ENCODE results near the gene FBXL2.
"Not testable (repeated sequence)": the region's sequence is repeated elsewhere in the genome, so short reads cannot be mapped to it uniquely, and the experiment has no call there.

The FBXL2 gene

DNA sequence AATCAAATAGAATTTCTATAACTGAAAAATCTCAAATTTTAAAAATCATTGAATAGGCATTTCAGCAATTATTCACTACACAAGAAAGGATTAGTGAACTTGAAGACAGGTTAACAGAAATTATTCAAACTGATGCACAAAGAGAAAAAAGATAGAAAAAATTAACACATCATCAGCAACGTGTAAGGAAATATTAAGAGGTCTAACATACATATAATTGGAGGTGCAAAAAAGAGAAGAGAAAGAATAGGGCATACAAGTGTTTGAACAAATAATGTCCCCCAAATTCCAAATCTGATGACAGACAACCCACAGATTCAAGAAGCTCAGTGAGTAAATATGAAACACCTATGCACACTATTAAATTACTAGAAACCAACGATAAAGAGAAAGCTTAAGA is 57.1 kb downstream of the FBXL2 start:
- no CpG with 5 or more reads among the region's 2 CpGs for WGBS (ENCODE audit: insufficient coverage)
- H3K4me3 ChIP-seq (ENCODE audit: control insufficient read depth in 1 of 7, extremely low read depth in 1 of 7, insufficient read depth in 4 of 7, low read depth in 2 of 7, low read length in 6 of 7): no peak overlapping the region
- no peaks in the 10 kb centered on the region for H3K36me3 ChIP-seq (ENCODE audit: control insufficient read depth in 4 of 4, insufficient read depth in 4 of 4, low read length in 3 of 4)
- POLR2A ChIA-PET: no interaction called here
- H3K27me3 ChIP-seq (replicated peaks in 2 of 5; ENCODE audit: control insufficient read depth in 4 of 5, insufficient read depth in 5 of 5, low read length in 4 of 5): no peaks in the 10 kb centered on the region
- CTCF ChIA-PET: no interaction called here
- H3K27ac ChIP-seq (ENCODE audit: insufficient read depth in 1 of 2, low read depth in 1 of 2, low read length in 2 of 2, poor library complexity in 1 of 2, severe bottlenecking in 2 of 2): no peak overlapping the region
- peaks cover 0 to 22% (median 2%) of the 10 kb centered on the region in 5 experiments for H3K9me3 ChIP-seq (ENCODE audit: control extremely low read depth in 1 of 5, control insufficient read depth in 4 of 5, insufficient read depth in 2 of 5, low read depth in 1 of 5, low read length in 4 of 5)
- no peaks in the 10 kb centered on the region for H3K4me1 ChIP-seq (ENCODE audit: control extremely low read depth in 1 of 4, control insufficient read depth in 4 of 4, insufficient read depth in 4 of 4, low read length in 3 of 4)
- peak in 1 of 3 donors; percentile 7 for DNase-seq

DNA sequence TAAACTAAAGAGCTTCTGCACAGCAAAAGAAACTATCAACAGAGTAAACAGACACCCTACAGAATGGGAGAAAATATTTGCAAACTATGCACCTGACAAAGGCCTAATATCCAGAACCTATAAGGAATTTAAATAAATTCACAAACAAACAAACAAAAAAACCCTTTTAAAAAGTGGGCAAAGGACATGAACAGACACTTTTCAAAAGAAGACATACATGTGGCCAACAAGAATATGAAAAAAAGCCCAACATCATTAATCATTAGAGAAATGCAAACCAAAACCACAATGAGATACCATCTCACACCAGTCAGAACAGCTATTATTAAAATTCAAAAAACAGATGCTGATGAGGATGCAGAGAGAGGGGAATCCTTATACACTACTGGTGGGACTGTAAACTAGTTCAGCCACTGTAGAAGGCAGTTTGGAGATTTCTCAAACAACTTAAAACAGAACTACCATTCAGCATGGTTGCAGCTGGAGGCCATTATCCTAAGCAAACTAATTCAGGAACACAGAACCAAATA is 61.8 kb downstream of the FBXL2 start:
- H3K27me3 ChIP-seq (replicated peaks in 2 of 5; ENCODE audit: control insufficient read depth in 4 of 5, insufficient read depth in 5 of 5, low read length in 4 of 5); H3K4me3 ChIP-seq (ENCODE audit: control insufficient read depth in 1 of 7, extremely low read depth in 1 of 7, insufficient read depth in 4 of 7, low read depth in 2 of 7, low read length in 6 of 7); H3K4me1 ChIP-seq (ENCODE audit: control extremely low read depth in 1 of 4, control insufficient read depth in 4 of 4, insufficient read depth in 4 of 4, low read length in 3 of 4); POLR2A ChIA-PET; H3K36me3 ChIP-seq (ENCODE audit: control insufficient read depth in 4 of 4, insufficient read depth in 4 of 4, low read length in 3 of 4); CTCF ChIA-PET; H3K27ac ChIP-seq (ENCODE audit: insufficient read depth in 1 of 2, low read depth in 1 of 2, low read length in 2 of 2, poor library complexity in 1 of 2, severe bottlenecking in 2 of 2): not testable (repeated sequence)
- peak in 1 of 3 donors; percentile 22 for DNase-seq
- peaks cover 0 to 12% (median 0%) of the 10 kb centered on the region in 5 experiments for H3K9me3 ChIP-seq (ENCODE audit: control extremely low read depth in 1 of 5, control insufficient read depth in 4 of 5, insufficient read depth in 2 of 5, low read depth in 1 of 5, low read length in 4 of 5)

DNA sequence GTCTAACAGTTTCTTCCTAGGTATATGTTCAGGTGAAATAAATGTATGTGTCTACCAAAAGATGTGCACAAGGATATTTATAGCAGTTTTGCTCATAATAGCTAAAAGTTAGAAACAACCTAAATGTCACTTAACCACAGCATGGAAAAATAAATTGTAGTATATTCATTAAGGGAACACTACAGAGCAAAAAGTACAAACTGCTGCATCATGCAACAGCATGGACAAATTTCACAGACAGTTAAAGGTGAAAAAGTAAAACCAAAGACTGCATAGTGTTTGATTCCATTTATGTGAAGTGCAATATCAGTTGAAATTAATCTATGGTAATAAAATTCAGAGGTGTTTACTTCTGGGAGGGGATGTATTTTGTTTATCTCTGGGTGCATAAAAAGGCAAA is 62.5 kb downstream of the FBXL2 start:
- CTCF ChIA-PET: no interaction called here
- Histone ChIP-seq H3K27ac (ENCODE audit: insufficient read depth in 1 of 2, low read depth in 1 of 2, low read length in 2 of 2, poor library complexity in 1 of 2, severe bottlenecking in 2 of 2) (no peak overlapping the region), H3K27me3 (replicated peaks in 2 of 5; ENCODE audit: control insufficient read depth in 4 of 5, insufficient read depth in 5 of 5, low read length in 4 of 5) (no peaks in the 10 kb centered on the region), H3K4me1 (ENCODE audit: control extremely low read depth in 1 of 4, control insufficient read depth in 4 of 4, insufficient read depth in 4 of 4, low read length in 3 of 4) (no peaks in the 10 kb centered on the region), H3K9me3 (ENCODE audit: control extremely low read depth in 1 of 5, control insufficient read depth in 4 of 5, insufficient read depth in 2 of 5, low read depth in 1 of 5, low read length in 4 of 5) (peaks cover 0 to 5% (median 0%) of the 10 kb centered on the region in 5 experiments), H3K4me3 (ENCODE audit: control insufficient read depth in 1 of 7, extremely low read depth in 1 of 7, insufficient read depth in 4 of 7, low read depth in 2 of 7, low read length in 6 of 7) (no peak overlapping the region), H3K36me3 (ENCODE audit: control insufficient read depth in 4 of 4, insufficient read depth in 4 of 4, low read length in 3 of 4) (no peaks in the 10 kb centered on the region)
- POLR2A ChIA-PET: no interaction called here
- no peak for DNase-seq

DNA sequence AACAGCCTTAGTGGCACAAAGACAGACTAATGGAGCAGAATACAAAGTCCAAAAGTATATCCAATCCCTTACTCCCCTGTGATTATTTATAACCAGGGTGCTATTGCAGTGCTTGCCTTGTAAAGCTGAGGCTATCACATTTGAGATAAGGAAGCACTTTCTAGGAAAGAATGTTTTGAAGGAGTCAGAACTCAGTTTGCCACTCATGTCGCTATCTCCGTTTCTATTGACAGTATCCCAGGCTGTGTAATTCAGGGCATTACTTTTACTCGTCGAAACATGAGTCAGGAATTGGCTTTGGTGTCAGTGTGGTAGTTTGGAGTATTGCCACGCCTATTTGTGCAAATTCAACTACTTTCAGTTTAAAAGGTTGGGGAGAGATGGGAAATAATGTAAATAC is 78.4 kb downstream of the FBXL2 start:
- Histone ChIP-seq H3K4me3 (ENCODE audit: control insufficient read depth in 1 of 7, extremely low read depth in 1 of 7, insufficient read depth in 4 of 7, low read depth in 2 of 7, low read length in 6 of 7) (no peak overlapping the region), H3K27ac (ENCODE audit: insufficient read depth in 1 of 2, low read depth in 1 of 2, low read length in 2 of 2, poor library complexity in 1 of 2, severe bottlenecking in 2 of 2) (no peak overlapping the region), H3K27me3 (replicated peaks in 2 of 5; ENCODE audit: control insufficient read depth in 4 of 5, insufficient read depth in 5 of 5, low read length in 4 of 5) (no peaks in the 10 kb centered on the region), H3K4me1 (ENCODE audit: control extremely low read depth in 1 of 4, control insufficient read depth in 4 of 4, insufficient read depth in 4 of 4, low read length in 3 of 4) (no peaks in the 10 kb centered on the region), H3K36me3 (ENCODE audit: control insufficient read depth in 4 of 4, insufficient read depth in 4 of 4, low read length in 3 of 4) (no peaks in the 10 kb centered on the region), H3K9me3 (ENCODE audit: control extremely low read depth in 1 of 5, control insufficient read depth in 4 of 5, insufficient read depth in 2 of 5, low read depth in 1 of 5, low read length in 4 of 5) (no peaks in the 10 kb centered on the region)
- 89% methylated on average over 4 of the region's 5 CpGs for WGBS (ENCODE audit: insufficient coverage)
- ChIA-PET POLR2A (no interaction called here), CTCF (no interaction called here)
- DNase-seq: no peak

DNA sequence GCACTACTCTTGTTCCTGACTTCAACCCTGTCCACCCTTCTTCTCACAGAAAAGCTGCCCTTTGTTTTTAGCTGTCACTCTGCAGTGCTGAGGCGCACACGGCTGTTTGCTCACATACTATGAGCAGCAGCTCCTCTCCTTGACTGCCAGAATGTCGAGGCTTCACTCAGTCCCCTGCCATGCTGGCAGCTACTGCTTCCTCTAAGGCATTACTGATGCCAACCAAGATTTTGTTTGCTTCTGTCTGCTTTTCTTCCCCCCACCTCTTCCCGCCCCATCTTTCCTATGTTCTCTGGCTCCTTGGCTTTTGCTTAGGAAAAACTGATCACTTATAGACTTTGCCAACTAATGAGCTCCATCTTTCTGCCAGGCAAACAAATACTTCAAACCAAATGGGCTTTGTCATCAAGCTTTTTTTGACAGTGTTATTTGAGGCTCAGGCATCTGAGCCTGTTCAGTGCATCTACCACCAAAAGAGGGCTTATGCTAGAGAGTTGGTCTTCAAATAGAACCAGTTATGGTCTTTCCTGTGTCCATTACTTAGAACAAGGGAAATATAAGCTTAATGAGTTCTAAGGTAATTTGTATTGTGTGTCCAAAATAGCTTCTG is 81.0 kb downstream of the FBXL2 start:
- no peak overlapping the region for H3K4me3 ChIP-seq (ENCODE audit: control insufficient read depth in 1 of 7, extremely low read depth in 1 of 7, insufficient read depth in 4 of 7, low read depth in 2 of 7, low read length in 6 of 7)
- WGBS (ENCODE audit: insufficient coverage): 100% methylated on average over 4 of the region's 4 CpGs
- H3K4me1 ChIP-seq (ENCODE audit: control extremely low read depth in 1 of 4, control insufficient read depth in 4 of 4, insufficient read depth in 4 of 4, low read length in 3 of 4): no peaks in the 10 kb centered on the region
- H3K27me3 ChIP-seq (replicated peaks in 2 of 5; ENCODE audit: control insufficient read depth in 4 of 5, insufficient read depth in 5 of 5, low read length in 4 of 5): no peaks in the 10 kb centered on the region
- no peak overlapping the region for H3K27ac ChIP-seq (ENCODE audit: insufficient read depth in 1 of 2, low read depth in 1 of 2, low read length in 2 of 2, poor library complexity in 1 of 2, severe bottlenecking in 2 of 2)
- no peaks in the 10 kb centered on the region for H3K36me3 ChIP-seq (ENCODE audit: control insufficient read depth in 4 of 4, insufficient read depth in 4 of 4, low read length in 3 of 4)
- H3K9me3 ChIP-seq (ENCODE audit: control extremely low read depth in 1 of 5, control insufficient read depth in 4 of 5, insufficient read depth in 2 of 5, low read depth in 1 of 5, low read length in 4 of 5): no peaks in the 10 kb centered on the region
- no peak for DNase-seq
- CTCF ChIA-PET: interaction anchor here (0.8 to 2.3 kb wide), 2 partner anchors 15 to 219 kb away, joined by 3 to 12 read pairs; no protein-coding TSS in a partner anchor
- POLR2A ChIA-PET: no interaction called here

DNA sequence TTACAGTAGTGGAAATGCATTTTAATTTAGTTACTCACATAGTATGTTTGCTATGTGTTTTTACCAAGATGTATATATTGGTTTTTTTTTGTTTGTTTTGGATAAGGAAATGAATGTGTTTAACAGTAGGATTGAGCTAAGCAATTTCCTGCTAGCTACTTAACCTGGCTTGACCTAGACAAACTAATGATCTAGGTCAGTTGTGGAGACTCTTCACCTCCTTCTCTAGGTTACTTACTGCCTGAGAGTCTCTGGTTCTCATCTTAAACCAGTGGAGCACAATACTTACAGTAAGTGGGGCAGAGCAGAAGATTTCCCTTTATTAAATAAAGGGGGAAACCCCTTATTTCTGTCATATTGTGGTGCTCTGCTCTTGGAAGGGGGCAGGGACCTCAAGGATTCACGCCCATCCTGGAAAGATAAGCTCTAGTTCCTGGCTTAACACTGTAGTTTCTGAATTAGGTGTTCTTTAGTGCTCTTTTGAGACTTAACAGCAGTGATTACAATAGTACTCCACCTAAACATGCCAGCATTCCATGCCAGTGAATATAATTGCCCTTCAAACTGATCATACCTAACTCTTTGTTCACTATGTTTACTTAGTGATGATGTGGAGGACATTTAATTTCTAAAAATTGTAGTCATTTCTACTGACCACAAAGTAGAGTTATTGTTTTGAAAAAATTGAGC is 83.0 kb downstream of the FBXL2 start:
- no peak overlapping the region for H3K27ac ChIP-seq (ENCODE audit: insufficient read depth in 1 of 2, low read depth in 1 of 2, low read length in 2 of 2, poor library complexity in 1 of 2, severe bottlenecking in 2 of 2)

DNA sequence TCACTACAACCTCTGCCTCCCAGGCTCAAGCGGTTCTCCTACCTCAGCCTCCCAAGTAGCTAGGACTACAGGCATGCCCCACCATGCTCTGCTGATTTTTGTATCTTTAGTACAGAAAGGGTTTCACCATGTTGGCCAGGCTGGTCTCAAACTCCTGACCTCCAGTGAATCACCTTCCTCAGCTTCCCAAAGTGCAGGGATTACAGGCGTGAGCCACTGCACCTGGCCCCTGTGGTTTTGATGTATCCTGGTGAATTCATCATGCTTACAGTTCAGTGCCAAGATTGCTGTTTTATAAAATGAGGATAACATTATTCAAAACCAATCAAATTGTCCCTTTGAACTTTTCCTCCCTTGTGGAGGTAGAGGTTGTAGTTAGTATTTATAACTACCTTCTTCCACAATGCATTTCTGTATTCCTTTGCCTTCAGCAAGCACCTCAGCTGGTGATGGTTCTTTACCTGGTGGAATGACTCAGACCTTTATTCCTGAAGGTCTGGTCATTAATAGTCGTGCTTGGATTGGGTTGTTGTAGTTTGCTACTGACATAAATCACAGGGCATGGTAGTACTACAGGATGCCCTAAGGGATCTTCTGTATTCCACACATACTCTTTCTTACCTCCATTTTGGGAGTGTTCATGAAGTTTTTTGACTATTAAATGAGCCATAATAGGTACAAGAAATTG is 86.0 kb downstream of the FBXL2 start:
- 100% methylated on average over 1 of the region's 3 CpGs for WGBS (ENCODE audit: insufficient coverage)
- no peak for DNase-seq
- Histone ChIP-seq H3K27ac (ENCODE audit: insufficient read depth in 1 of 2, low read depth in 1 of 2, low read length in 2 of 2, poor library complexity in 1 of 2, severe bottlenecking in 2 of 2) (no peak overlapping the region), H3K9me3 (ENCODE audit: control extremely low read depth in 1 of 5, control insufficient read depth in 4 of 5, insufficient read depth in 2 of 5, low read depth in 1 of 5, low read length in 4 of 5) (no peaks in the 10 kb centered on the region), H3K4me3 (ENCODE audit: control insufficient read depth in 1 of 7, extremely low read depth in 1 of 7, insufficient read depth in 4 of 7, low read depth in 2 of 7, low read length in 6 of 7) (no peak overlapping the region), H3K27me3 (replicated peaks in 2 of 5; ENCODE audit: control insufficient read depth in 4 of 5, insufficient read depth in 5 of 5, low read length in 4 of 5) (no peaks in the 10 kb centered on the region), H3K4me1 (ENCODE audit: control extremely low read depth in 1 of 4, control insufficient read depth in 4 of 4, insufficient read depth in 4 of 4, low read length in 3 of 4) (no peaks in the 10 kb centered on the region), H3K36me3 (ENCODE audit: control insufficient read depth in 4 of 4, insufficient read depth in 4 of 4, low read length in 3 of 4) (no peaks in the 10 kb centered on the region)
- POLR2A ChIA-PET: no interaction called here
- CTCF ChIA-PET: interaction anchor here (2.7 kb wide), 1 partner anchor 9 kb away, joined by 10 read pairs; no protein-coding TSS in a partner anchor

More for the DNA sequence above, 83.0 kb downstream of the FBXL2 start:
- H3K36me3 ChIP-seq (ENCODE audit: control insufficient read depth in 4 of 4, insufficient read depth in 4 of 4, low read length in 3 of 4): no peaks in the 10 kb centered on the region
- no CpG with 5 or more reads among the region's 1 CpG for WGBS (ENCODE audit: insufficient coverage)
- ChIA-PET POLR2A (no interaction called here), CTCF (interaction anchor here (2.3 kb wide), 1 partner anchor 13 kb away, joined by 12 read pairs; no protein-coding TSS in a partner anchor)
- H3K9me3 ChIP-seq (ENCODE audit: control extremely low read depth in 1 of 5, control insufficient read depth in 4 of 5, insufficient read depth in 2 of 5, low read depth in 1 of 5, low read length in 4 of 5): no peaks in the 10 kb centered on the region
- no peak for DNase-seq
- no peaks in the 10 kb centered on the region for H3K27me3 ChIP-seq (replicated peaks in 2 of 5; ENCODE audit: control insufficient read depth in 4 of 5, insufficient read depth in 5 of 5, low read length in 4 of 5)
- no peak overlapping the region for H3K4me3 ChIP-seq (ENCODE audit: control insufficient read depth in 1 of 7, extremely low read depth in 1 of 7, insufficient read depth in 4 of 7, low read depth in 2 of 7, low read length in 6 of 7)
- no peaks in the 10 kb centered on the region for H3K4me1 ChIP-seq (ENCODE audit: control extremely low read depth in 1 of 4, control insufficient read depth in 4 of 4, insufficient read depth in 4 of 4, low read length in 3 of 4)

All from common myeloid progenitor, CD34-positive (primary cell).